HFFc6 (cell line): ENCODE measurements around the gene STEEP1. TPM values are rescaled to one million over a fixed set of nuclear protein-coding genes. Genes with fewer than 3 reads are reported as not detected.

Experiments used
- DNase-seq: peaks from one replicate; pipeline ENCODE4 v3.0.0-alpha.2; 2018
- H3K27ac Mint-ChIP-seq: 2 replicates; pipeline ENCODE4 v1.8.0; 2020; ENCODE audit warnings: mild to moderate bottlenecking, mixed read lengths
- H3K27me3 Mint-ChIP-seq: 2 replicates; pipeline ENCODE4 v1.8.0; 2021; ENCODE audit warnings: mild to moderate bottlenecking, moderate library complexity, mixed read lengths; ENCODE audit not compliant: insufficient read depth
- H3K36me3 Mint-ChIP-seq: 2 replicates; pipeline ENCODE4 v1.8.0; 2021; ENCODE audit warnings: low read depth, mixed read lengths
- H3K4me1 Mint-ChIP-seq: 2 replicates; pipeline ENCODE4 v1.8.0; 2020; ENCODE audit warnings: low read depth, mixed read lengths
- H3K4me3 Mint-ChIP-seq: 2 replicates; pipeline ENCODE4 v1.8.0; 2020; ENCODE audit warnings: mild to moderate bottlenecking, moderate library complexity, mixed read lengths
- H3K9me3 Mint-ChIP-seq: 2 replicates; pipeline ENCODE4 v1.8.0; 2020; ENCODE audit warnings: mild to moderate bottlenecking, mixed read lengths
- total RNA-seq, 6 experiments: library from RNA; stranded (reverse); fragmentation: NEBNext Ultra II Directional; extraction: Animal tissue kit (Norgen Biotek cat#: 25700); gene quantifications; 2 replicates in 1 of 6; 3 replicates in 5 of 6; pipeline ENCODE4 v1.2.3, GENCODE V29; 2021
- TF ChIP-seq, protein P1 (sequence below): fragments of 200-600 bp; sonication (generic); IDR thresholded peaks from 2 replicates; pipeline ENCODE4 v1.5.0; 2021; ENCODE audit warnings: antibody characterized with exemption, mild to moderate bottlenecking

The STEEP1 gene
- total RNA-seq, 6 experiments from 2014 or later, result 23.2 to 28.8 (median 24.4) TPM

DNA sequence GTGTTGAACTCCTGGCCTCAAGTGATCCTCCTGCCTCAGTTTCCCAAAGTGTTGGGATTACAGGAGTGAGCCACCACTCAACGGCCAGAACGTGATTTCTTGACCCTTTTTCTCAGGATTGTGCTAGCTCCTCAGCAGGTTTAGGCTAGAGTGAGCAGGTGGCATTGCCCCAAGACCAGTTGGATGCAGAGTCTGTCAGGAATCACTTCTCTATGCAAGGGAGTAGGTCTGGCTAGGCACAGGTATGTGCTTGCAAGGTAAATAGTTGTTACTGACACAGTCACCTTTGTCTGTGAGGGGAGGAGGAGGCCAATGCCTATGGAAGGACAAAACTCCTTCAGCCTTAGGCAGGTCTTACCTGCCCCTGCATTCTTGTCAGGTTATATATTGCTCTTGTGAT is 72.7 kb downstream of the STEEP1 start:
- no peak overlapping the region for H3K27ac Mint-ChIP-seq
- TF ChIP-seq, protein P1, sequence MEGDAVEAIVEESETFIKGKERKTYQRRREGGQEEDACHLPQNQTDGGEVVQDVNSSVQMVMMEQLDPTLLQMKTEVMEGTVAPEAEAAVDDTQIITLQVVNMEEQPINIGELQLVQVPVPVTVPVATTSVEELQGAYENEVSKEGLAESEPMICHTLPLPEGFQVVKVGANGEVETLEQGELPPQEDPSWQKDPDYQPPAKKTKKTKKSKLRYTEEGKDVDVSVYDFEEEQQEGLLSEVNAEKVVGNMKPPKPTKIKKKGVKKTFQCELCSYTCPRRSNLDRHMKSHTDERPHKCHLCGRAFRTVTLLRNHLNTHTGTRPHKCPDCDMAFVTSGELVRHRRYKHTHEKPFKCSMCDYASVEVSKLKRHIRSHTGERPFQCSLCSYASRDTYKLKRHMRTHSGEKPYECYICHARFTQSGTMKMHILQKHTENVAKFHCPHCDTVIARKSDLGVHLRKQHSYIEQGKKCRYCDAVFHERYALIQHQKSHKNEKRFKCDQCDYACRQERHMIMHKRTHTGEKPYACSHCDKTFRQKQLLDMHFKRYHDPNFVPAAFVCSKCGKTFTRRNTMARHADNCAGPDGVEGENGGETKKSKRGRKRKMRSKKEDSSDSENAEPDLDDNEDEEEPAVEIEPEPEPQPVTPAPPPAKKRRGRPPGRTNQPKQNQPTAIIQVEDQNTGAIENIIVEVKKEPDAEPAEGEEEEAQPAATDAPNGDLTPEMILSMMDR, result no peak
- H3K36me3 Mint-ChIP-seq, result no peaks in the 10 kb centered on the region
- no peaks in the 10 kb centered on the region; the same call in 1 of the 2 replicates for H3K4me1 Mint-ChIP-seq
- H3K9me3 Mint-ChIP-seq, result no peaks in the 10 kb centered on the region
- no peaks in the 10 kb centered on the region; the same call in 1 of the 2 replicates for H3K27me3 Mint-ChIP-seq
- H3K4me3 Mint-ChIP-seq, result no peak overlapping the region
- DNase-seq, result no peak

DNA sequence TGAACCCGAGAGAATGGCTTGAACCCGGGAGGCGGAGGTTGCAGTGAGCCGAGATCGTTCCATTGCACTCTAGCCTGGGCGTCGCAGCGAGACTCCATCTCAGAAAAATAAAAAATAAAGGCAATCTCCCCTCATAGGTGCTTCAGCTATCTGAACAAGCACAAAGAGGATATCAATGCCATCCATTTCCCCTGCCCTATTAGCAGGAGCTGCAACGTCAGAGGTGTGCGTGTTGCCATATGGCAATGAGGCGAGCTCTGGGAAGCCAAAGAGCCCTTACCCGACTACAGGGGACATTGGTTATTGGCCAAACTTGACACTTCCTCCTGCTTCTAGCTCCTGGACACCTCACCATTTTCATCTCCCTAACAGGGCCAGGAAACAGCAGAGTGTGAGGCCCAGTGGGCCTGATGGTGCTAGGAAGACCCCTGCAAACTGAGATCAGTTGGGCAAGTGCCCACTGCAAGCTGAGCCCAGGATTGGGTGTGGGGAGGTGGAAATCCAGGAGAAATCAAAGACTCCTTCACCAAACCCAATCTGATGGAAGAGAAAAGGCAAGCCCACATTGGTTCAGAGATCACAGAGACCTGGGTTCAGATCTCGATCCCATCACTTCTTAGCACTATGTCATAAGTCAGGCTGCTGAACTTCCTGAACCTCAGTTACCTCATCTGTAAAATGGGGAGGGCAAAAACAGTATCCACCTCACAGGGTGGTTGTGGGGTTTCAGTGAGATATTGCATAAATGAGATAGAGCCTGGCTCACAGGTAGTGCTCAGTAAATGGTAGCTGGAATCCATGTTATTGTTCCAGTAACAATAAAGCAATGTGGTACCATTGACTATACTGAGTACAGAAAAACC is 75.8 kb downstream of the STEEP1 start:
- TF ChIP-seq, protein P1, result no peak
- DNase-seq, result no peak
- Mint-ChIP-seq H3K4me3 (no peak overlapping the region), H3K4me1 (no peaks in the 10 kb centered on the region; the same call in 1 of the 2 replicates), H3K9me3 (no peaks in the 10 kb centered on the region), H3K27me3 (peaks cover 4% of the 10 kb centered on the region), H3K36me3 (no peaks in the 10 kb centered on the region), H3K27ac (no peak overlapping the region)

DNA sequence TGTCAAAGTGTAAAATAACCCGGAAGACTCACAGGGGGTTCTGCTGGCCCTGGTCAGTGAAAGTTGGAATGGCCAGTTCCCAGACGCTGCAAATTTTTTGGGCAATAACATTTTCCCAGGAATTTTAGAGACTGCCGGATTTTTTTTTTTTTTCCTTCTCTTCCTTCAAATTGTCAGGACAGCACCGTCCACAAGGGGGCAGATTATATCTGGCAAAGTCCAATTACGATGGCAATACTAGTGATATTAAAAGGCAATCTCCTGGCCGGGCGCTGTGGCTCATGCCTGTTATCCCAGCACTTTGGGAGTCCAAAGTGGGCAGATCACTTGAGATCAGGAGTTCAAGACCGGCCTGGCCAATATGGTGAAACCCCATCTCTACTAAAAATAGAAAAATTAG is 76.5 kb downstream of the STEEP1 start:
- DNase-seq, result peak; percentile 38
- H3K9me3 Mint-ChIP-seq, result no peaks in the 10 kb centered on the region
- H3K27me3 Mint-ChIP-seq, result peaks cover 4% of the 10 kb centered on the region
- H3K36me3 Mint-ChIP-seq, result no peaks in the 10 kb centered on the region
- TF ChIP-seq, protein P1, result peak; percentile 83
- H3K4me1 Mint-ChIP-seq, result no peaks in the 10 kb centered on the region
- no peak overlapping the region for H3K27ac Mint-ChIP-seq
- no peak overlapping the region for H3K4me3 Mint-ChIP-seq

Other genes starting within 250 kb of the STEEP1 start
- 10 to 100 TPM; 19.4 to 26.0 (median 22.7) TPM for gene SLC25A43, start 166.1 kb downstream of the STEEP1 start, total RNA-seq
- gene SLC25A5, start 97.0 kb downstream of the STEEP1 start, total RNA-seq, result 100 to 1,000 TPM; 223 to 296 (median 270) TPM
- gene UBE2A, start 9.2 kb upstream of the STEEP1 start, total RNA-seq, result 10 to 100 TPM; 83.5 to 99.4 (median 94.4) TPM
- gene NKRF, start 41.0 kb upstream of the STEEP1 start, total RNA-seq, result 10 to 100 TPM in 1 of 6 experiments, 1 to 10 TPM in 5; 7.5 to 10.6 (median 8.9) TPM
- gene SEPTIN6, start 127.8 kb upstream of the STEEP1 start, total RNA-seq, result 10 to 100 TPM; 17.2 to 19.5 (median 18.5) TPM
- under 1 TPM in 5 of 6 experiments, not detected in 1; 0.12 to 0.29 (median 0.24) TPM for gene SOWAHD, start 193.2 kb upstream of the STEEP1 start, total RNA-seq
- gene RPL39, start 226.2 kb upstream of the STEEP1 start, total RNA-seq, result 1,000 to 10,000 TPM; 1,260 to 1,533 (median 1,345) TPM